GM12864 (cell line): Measurements from ENCODE around the gene UBTD2.
A peak's percentile ranks its signal among the peaks of the same experiment; 100 is the strongest.
"Not testable (repeated sequence)": the region's sequence is repeated elsewhere in the genome, so short reads cannot be mapped to it uniquely, and the experiment has no call there.

ENCODE experiments used
- DNase-seq: peaks from one replicate; pipeline ENCODE4 v3.0.0-alpha.2; 2011; ENCODE audit warnings: low read depth
- H3K4me3 ChIP-seq: 2 replicates; pipeline ENCODE4 v1.5.1; 2011; ENCODE audit warnings: mild to moderate bottlenecking, low read depth, low read length, control low read depth
- CTCF ChIP-seq: IDR thresholded peaks from 2 replicates; pipeline ENCODE4 v1.5.1; 2011; ENCODE audit warnings: low read depth, mild to moderate bottlenecking, moderate library complexity, low read length, control low read depth, inconsistent platforms; ENCODE audit errors: missing control alignments

The UBTD2 gene

GRCh38 chr5:172293054-172293744, 9.6 kb upstream of the UBTD2 start:
- no peak for DNase-seq
- H3K4me3 ChIP-seq, result no peak overlapping the region
- TF ChIP-seq CTCF, result peak; percentile 94

- not testable (repeated sequence) for DNase-seq, H3K4me3 ChIP-seq
Measured at GRCh38 chr5:172291837-172292236, 8.3 kb upstream of the UBTD2 start.

- DNase-seq, result no peak
- no peak overlapping the region for H3K4me3 ChIP-seq
- no peak for TF ChIP-seq CTCF
Measured at GRCh38 chr5:172288465-172288864, 4.9 kb upstream of the UBTD2 start.

- DNase-seq, H3K4me3 ChIP-seq: not testable (repeated sequence)
Measured at GRCh38 chr5:172287140-172287539, 3.6 kb upstream of the UBTD2 start.

- H3K4me3 ChIP-seq, result no peak overlapping the region
- DNase-seq, result no peak
- no peak for TF ChIP-seq CTCF
Measured at GRCh38 chr5:172285226-172286143, 1.9 kb upstream of the UBTD2 start.

- peak overlapping the region; percentile 96 for H3K4me3 ChIP-seq
- no peak for TF ChIP-seq CTCF
- no peak for DNase-seq
Measured at GRCh38 chr5:172284611-172284980, 1.0 kb upstream of the UBTD2 start.

- no peak for TF ChIP-seq CTCF
- no peak for DNase-seq
- peak overlapping the region; percentile 96 for H3K4me3 ChIP-seq
Measured at GRCh38 chr5:172283862-172284610, 472 bp upstream of the UBTD2 start.
